OCI-LY7 (cell line): ENCODE measurements around the gene CAMSAP2.

Source experiments
- EZH2phosphoT487 ChIP-seq: fragments of 200-600 bp; sonication (generic); IDR thresholded peaks from 2 replicates; pipeline ENCODE4 v1.6.1; 2018; ENCODE audit warnings: low read depth, borderline replicate concordance, mild to moderate bottlenecking, mixed run types, antibody characterized with exemption, low read length, moderate library complexity, mixed read lengths
- TF ChIP-seq, protein P1 (sequence below): fragments of 200-600 bp; sonication (generic); conservative IDR thresholded peaks from 2 replicates; pipeline ENCODE4 v1.5.1; 2014; ENCODE audit warnings: mild to moderate bottlenecking, antibody characterized with exemption, low read length, moderate library complexity, mixed read lengths

DNA sequence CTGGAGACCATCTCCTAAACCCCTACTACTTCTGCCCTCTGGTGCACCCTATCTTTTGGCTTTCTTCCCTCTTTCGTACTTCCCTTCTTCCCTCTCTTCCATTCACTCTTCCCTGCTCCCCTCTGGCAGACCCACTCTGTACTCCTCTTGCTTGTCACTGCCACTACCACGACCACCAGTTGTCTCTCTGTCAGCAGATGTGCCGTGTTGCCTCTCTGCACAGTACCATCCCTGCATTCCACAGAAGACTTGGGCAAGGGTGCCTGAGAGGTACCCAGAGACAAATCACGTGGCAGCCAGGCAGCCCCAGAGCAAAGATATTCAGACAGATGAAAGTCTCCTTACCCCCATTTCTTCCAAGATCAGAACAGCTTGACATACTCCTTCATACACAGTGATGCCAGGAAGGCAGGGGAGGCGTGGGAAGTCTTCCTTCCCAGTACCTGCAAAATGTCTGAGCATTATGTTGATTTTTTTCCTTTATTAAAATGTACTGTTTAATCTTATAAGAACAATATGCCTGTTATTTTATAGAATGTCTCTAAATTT, 15.0 kb downstream of the CAMSAP2 start:
- TF ChIP-seq, protein P1, sequence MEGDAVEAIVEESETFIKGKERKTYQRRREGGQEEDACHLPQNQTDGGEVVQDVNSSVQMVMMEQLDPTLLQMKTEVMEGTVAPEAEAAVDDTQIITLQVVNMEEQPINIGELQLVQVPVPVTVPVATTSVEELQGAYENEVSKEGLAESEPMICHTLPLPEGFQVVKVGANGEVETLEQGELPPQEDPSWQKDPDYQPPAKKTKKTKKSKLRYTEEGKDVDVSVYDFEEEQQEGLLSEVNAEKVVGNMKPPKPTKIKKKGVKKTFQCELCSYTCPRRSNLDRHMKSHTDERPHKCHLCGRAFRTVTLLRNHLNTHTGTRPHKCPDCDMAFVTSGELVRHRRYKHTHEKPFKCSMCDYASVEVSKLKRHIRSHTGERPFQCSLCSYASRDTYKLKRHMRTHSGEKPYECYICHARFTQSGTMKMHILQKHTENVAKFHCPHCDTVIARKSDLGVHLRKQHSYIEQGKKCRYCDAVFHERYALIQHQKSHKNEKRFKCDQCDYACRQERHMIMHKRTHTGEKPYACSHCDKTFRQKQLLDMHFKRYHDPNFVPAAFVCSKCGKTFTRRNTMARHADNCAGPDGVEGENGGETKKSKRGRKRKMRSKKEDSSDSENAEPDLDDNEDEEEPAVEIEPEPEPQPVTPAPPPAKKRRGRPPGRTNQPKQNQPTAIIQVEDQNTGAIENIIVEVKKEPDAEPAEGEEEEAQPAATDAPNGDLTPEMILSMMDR = no peak
- no peak for TF ChIP-seq EZH2phosphoT487
